ENCODE measurements around the gene EDDM3A.

The EDDM3A gene

DNA sequence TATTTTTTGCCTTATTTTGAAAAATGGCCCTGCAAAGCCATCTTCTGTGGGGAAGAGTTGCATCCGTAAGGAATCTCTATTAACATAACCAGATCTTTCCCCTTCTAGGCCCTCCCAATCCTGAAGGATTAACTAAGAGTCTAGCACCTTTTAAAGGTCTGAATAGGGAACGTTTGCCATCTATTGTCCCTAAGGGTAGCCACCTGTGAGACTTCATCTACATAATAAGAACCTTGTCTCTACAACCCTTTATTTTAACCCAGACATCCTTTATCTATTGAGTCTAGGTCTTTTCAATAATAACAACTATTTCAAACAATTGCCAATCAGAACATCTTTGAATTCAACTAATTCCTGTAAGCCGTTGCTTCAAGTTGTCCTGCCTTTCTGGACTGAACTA is 27.0 kb downstream of the EDDM3A start:
- H3K36me3 ChIP-seq: no peaks in the 10 kb centered on the region
- no peaks in the 10 kb centered on the region for H3K9me3 ChIP-seq
- peaks cover 24% of the 10 kb centered on the region for H3K27me3 ChIP-seq
- H3K4me1 ChIP-seq: no peaks in the 10 kb centered on the region
- H3K4me3 ChIP-seq (ENCODE audit: low read depth, low read length): no peak overlapping the region
- TF ChIP-seq, protein P1, sequence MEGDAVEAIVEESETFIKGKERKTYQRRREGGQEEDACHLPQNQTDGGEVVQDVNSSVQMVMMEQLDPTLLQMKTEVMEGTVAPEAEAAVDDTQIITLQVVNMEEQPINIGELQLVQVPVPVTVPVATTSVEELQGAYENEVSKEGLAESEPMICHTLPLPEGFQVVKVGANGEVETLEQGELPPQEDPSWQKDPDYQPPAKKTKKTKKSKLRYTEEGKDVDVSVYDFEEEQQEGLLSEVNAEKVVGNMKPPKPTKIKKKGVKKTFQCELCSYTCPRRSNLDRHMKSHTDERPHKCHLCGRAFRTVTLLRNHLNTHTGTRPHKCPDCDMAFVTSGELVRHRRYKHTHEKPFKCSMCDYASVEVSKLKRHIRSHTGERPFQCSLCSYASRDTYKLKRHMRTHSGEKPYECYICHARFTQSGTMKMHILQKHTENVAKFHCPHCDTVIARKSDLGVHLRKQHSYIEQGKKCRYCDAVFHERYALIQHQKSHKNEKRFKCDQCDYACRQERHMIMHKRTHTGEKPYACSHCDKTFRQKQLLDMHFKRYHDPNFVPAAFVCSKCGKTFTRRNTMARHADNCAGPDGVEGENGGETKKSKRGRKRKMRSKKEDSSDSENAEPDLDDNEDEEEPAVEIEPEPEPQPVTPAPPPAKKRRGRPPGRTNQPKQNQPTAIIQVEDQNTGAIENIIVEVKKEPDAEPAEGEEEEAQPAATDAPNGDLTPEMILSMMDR (IDR thresholded peaks at IDR 0.05; ENCODE audit: low read depth, low read length): no peak
- no peak for DNase-seq

DNA sequence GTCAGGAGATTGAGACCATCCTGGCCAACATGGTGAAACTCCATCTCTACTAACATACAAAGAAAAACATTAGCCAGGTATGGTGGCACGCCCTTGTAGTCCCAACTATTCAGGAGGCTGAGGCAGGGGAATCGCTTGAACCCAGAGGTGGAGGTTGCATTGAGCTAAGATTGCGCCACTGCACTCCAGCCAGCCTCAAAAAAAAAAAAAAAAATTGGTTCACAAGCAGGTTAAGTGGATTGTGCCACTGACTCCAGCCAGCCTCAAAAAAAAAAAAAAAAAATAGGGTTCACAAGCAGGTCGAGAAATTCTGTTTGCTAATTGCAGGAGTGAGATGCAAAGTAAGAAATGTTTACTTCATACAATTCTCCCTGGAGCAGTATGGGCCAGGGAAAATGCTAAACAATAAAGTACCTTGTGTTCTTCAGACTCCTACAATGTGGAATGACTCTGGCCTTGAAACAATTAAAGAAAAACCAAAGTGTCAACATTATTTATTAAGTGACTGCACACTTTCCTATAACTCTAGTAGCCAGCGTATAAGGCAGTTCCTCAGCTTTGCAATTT is 28.7 kb downstream of the EDDM3A start:
- Histone ChIP-seq H3K36me3 (no peaks in the 10 kb centered on the region), H3K4me3 (ENCODE audit: low read depth, low read length) (no peak overlapping the region), H3K4me1 (no peaks in the 10 kb centered on the region), H3K9me3 (no peaks in the 10 kb centered on the region), H3K27me3 (peaks cover 33% of the 10 kb centered on the region)
- DNase-seq: no peak
- TF ChIP-seq, protein P1 (IDR thresholded peaks at IDR 0.05; ENCODE audit: low read depth, low read length): no peak

DNA sequence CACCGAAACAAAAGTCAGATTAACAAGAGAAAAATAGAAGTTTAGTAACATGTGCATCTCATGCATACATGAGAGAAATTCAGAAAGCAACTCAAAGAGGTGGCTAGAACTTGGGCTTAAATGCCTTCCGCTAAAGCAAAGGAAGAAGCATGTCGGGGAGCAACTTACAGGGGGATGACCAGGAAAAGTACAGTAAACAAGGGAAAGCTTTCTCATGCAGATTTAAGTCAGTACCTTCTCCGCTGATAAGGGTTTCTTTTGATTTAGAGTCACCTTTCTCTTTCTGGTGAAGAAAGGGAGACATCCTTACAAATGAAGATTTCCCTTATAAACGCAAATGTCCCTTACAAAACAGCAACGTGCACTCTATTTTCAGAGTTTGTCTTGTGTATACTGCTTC is 29.4 kb downstream of the EDDM3A start:
- TF ChIP-seq, protein P1 (IDR thresholded peaks at IDR 0.05; ENCODE audit: low read depth, low read length): no peak
- DNase-seq: no peak
- Histone ChIP-seq H3K4me1 (no peaks in the 10 kb centered on the region), H3K4me3 (ENCODE audit: low read depth, low read length) (no peak overlapping the region), H3K9me3 (no peaks in the 10 kb centered on the region), H3K36me3 (no peaks in the 10 kb centered on the region), H3K27me3 (peaks cover 37% of the 10 kb centered on the region)

- Histone ChIP-seq H3K4me1 (no peaks in the 10 kb centered on the region), H3K36me3 (no peaks in the 10 kb centered on the region), H3K27me3 (peaks cover 41% of the 10 kb centered on the region), H3K9me3 (no peaks in the 10 kb centered on the region), H3K4me3 (ENCODE audit: low read depth, low read length) (no peak overlapping the region)
- no peak for DNase-seq
- TF ChIP-seq, protein P1 (IDR thresholded peaks at IDR 0.05; ENCODE audit: low read depth, low read length): no peak
Measured at GRCh38 chr14:20775901-20776300, 30.2 kb downstream of the EDDM3A start.

GRCh38 chr14:20781803-20782202 is 36.1 kb downstream of the EDDM3A start:
- TF ChIP-seq, protein P1 (IDR thresholded peaks at IDR 0.05; ENCODE audit: low read depth, low read length): no peak
- DNase-seq: no peak
- no peak overlapping the region for H3K4me3 ChIP-seq (ENCODE audit: low read depth, low read length)
- no peaks in the 10 kb centered on the region for H3K9me3 ChIP-seq
- peaks cover 37% of the 10 kb centered on the region for H3K27me3 ChIP-seq
- no peaks in the 10 kb centered on the region for H3K4me1 ChIP-seq
- H3K36me3 ChIP-seq: no peaks in the 10 kb centered on the region

GRCh38 chr14:20782280-20782890 is 36.7 kb downstream of the EDDM3A start:
- DNase-seq: no peak
- TF ChIP-seq, protein P1 (IDR thresholded peaks at IDR 0.05; ENCODE audit: low read depth, low read length): no peak
- H3K27me3 ChIP-seq: peaks cover 33% of the 10 kb centered on the region
- H3K4me3 ChIP-seq (ENCODE audit: low read depth, low read length): no peak overlapping the region
- H3K9me3 ChIP-seq: no peaks in the 10 kb centered on the region
- no peaks in the 10 kb centered on the region for H3K4me1 ChIP-seq
- no peaks in the 10 kb centered on the region for H3K36me3 ChIP-seq

Data from BE2C (cell line).